ENCODE data around the gene FGD4.
"Not testable (repeated sequence)": the region's sequence is repeated elsewhere in the genome, so short reads cannot be mapped to it uniquely, and the experiment has no call there.

FGD4 gene

DNA sequence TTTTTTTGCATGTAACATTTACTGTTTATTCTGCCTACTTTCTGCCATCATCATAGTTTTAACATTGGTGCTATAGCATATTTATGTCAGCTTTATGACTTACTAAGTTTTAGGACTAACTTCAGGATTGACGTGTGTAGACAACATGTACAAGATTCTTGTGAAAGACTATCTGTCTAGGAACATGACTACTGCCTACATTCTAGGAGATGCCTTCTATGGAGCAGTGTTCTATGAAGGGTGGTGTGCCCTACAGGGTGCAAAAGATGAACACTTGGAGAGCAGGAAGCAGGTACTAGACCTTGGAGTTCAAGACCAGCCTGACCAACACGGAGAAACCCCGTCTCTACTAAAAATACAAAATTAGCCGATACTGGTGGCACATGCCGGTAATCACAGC lies 118.6 kb downstream of the FGD4 start:
- TF ChIP-seq, protein P1, sequence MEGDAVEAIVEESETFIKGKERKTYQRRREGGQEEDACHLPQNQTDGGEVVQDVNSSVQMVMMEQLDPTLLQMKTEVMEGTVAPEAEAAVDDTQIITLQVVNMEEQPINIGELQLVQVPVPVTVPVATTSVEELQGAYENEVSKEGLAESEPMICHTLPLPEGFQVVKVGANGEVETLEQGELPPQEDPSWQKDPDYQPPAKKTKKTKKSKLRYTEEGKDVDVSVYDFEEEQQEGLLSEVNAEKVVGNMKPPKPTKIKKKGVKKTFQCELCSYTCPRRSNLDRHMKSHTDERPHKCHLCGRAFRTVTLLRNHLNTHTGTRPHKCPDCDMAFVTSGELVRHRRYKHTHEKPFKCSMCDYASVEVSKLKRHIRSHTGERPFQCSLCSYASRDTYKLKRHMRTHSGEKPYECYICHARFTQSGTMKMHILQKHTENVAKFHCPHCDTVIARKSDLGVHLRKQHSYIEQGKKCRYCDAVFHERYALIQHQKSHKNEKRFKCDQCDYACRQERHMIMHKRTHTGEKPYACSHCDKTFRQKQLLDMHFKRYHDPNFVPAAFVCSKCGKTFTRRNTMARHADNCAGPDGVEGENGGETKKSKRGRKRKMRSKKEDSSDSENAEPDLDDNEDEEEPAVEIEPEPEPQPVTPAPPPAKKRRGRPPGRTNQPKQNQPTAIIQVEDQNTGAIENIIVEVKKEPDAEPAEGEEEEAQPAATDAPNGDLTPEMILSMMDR (IDR thresholded peaks at IDR 0.05; ENCODE audit: low read depth, low read length) = no peak
- no peaks in the 10 kb centered on the region for H3K27me3 ChIP-seq (ENCODE audit: insufficient read depth, low read depth, severe bottlenecking)

DNA sequence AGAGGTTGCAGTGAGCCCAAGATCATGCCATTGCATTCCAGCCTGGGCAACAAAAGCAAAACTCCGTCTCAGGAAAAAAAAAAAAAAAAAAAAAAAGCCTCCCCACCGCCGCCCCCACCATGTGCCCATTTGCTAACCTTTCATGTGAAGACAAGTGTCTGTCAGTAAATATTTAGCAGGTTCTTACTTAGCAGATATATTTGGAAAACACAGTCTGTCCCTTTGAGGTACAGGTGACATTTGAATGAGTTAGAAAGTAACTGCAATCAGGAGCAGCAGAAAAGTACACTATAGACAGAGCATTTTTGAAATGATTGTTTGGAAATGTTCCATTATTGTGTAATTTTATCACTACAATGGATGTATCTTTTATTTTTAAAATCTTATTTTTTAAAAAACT lies 119.7 kb downstream of the FGD4 start:
- Histone ChIP-seq H3K9me3 (ENCODE audit: severe bottlenecking) (no peaks in the 10 kb centered on the region), H3K4me3 (ENCODE audit: low read depth, low read length) (no peak overlapping the region), H3K27me3 (ENCODE audit: insufficient read depth, low read depth, severe bottlenecking) (no peaks in the 10 kb centered on the region), H3K36me3 (no peaks in the 10 kb centered on the region), H3K27ac (no peak overlapping the region)
- TF ChIP-seq, protein P1 (IDR thresholded peaks at IDR 0.05; ENCODE audit: low read depth, low read length) = no peak
- no peak for DNase-seq

More for the DNA sequence above, 118.6 kb downstream of the FGD4 start:
- Histone ChIP-seq H3K9me3 (ENCODE audit: severe bottlenecking) (no peaks in the 10 kb centered on the region), H3K27ac (no peak overlapping the region), H3K4me3 (ENCODE audit: low read depth, low read length) (no peak overlapping the region), H3K36me3 (no peaks in the 10 kb centered on the region)
- DNase-seq = no peak

DNA sequence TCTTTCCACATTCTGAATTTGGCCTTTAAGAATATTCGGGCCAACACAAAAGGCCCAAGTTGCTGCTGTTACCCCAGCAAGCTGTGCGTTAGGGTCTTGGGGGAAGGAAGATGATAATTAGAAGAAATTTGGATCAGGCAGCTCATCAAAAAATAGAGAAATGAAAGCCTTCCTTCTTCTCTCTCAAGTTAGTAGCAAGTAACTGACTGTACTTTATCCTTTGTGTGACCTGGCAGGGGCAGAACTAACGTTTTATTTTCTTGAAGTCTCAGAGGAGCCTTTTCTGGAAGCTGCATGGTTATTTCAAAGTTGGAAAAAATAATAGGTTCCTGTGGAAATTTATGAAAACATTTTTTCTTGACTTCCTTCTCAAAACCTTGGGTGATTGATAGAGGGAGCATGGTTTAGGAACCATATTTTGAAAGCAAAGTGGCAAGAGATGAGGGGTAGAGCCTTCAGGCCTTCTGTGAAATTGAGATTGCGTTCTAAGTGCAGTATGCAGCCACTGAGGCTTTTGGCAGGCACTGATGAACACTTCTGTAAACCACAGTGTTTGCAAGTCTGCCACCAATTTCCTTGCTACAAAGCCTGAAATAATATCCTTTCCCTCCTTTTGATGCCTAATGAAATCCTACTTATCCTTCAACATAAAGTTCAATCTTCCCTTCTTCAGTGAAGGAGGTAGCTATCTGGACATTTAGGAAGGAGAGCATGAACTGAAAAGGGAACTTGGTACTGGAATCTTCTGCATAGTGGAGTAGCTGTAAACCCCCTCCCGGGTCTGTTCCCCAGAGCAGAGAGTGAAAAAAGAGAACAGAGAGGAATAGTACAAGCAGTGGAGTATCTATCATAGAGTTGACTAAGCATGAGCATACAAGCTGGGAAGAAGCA lies 123.2 kb downstream of the FGD4 start:
- Histone ChIP-seq H3K9me3 (ENCODE audit: severe bottlenecking) (no peaks in the 10 kb centered on the region), H3K27ac (no peak overlapping the region), H3K27me3 (ENCODE audit: insufficient read depth, low read depth, severe bottlenecking) (no peaks in the 10 kb centered on the region), H3K36me3 (no peaks in the 10 kb centered on the region), H3K4me3 (ENCODE audit: low read depth, low read length) (no peak overlapping the region)
- TF ChIP-seq, protein P1 (IDR thresholded peaks at IDR 0.05; ENCODE audit: low read depth, low read length) = no peak
- DNase-seq = no peak

DNA sequence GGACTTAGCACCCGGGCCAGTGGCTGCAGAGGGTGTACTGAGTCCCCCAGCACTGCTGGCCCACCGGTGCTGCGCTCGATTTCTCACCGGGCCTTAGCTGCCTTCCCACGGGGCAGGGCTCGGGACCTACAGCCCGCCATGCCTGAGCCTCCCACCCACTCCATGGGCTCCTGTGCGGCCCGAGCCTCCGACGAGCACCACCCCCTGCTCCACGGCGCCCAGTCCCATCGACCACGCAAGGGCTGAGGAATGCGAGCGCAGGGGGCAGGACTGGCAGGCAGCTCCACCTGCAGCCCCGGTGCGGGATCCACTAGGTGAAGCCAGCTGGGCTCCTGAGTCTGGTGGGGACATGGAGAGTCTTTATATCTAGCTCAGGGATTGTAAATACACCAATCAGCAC lies 126.4 kb downstream of the FGD4 start:
- H3K27ac ChIP-seq; H3K36me3 ChIP-seq; DNase-seq; H3K9me3 ChIP-seq (ENCODE audit: severe bottlenecking); H3K27me3 ChIP-seq (ENCODE audit: insufficient read depth, low read depth, severe bottlenecking); H3K4me3 ChIP-seq (ENCODE audit: low read depth, low read length): not testable (repeated sequence)

DNA sequence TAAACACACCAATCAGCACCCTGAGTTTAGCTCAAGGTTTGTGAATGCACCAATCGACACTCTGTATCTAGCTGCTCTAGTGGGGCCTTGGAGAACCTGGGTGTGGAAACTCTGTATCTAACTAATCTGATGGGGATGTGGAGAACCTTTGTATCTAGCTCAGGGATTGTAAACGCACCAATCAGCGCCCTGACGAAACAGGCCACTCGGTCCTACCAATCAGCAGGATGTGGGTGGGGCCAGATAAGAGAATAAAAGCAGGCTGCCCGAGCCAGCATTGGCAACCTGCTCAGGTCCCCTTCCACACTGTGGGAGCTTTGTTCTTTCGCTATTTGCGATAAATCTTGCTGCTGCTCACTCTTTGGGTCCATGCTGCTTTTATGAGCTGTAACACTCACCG lies 127.0 kb downstream of the FGD4 start:
- H3K9me3 ChIP-seq (ENCODE audit: severe bottlenecking); H3K27me3 ChIP-seq (ENCODE audit: insufficient read depth, low read depth, severe bottlenecking); DNase-seq; H3K27ac ChIP-seq; H3K36me3 ChIP-seq; H3K4me3 ChIP-seq (ENCODE audit: low read depth, low read length): not testable (repeated sequence)

DNA sequence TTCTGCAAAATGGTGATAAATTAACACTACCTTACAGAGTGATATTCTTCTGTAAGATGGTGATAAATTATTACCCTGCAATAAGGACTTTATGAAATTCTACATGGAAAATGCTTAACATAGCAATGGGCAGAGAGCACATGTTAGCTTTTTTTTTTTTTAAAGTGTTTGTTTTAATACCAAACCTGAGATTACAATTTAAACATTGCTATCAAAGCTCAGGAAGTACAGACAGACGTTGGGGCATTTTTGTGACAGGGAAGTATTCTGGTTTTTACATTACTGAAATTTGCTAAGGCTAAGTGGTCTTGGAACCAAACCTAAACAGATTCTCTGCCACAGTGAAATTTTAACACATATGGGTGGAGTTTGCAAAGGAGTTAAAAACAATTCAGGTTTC lies 133.1 kb downstream of the FGD4 start:
- Histone ChIP-seq H3K27ac (no peak overlapping the region), H3K36me3 (no peaks in the 10 kb centered on the region), H3K4me3 (ENCODE audit: low read depth, low read length) (no peak overlapping the region), H3K9me3 (ENCODE audit: severe bottlenecking) (no peaks in the 10 kb centered on the region), H3K27me3 (ENCODE audit: insufficient read depth, low read depth, severe bottlenecking) (no peaks in the 10 kb centered on the region)
- TF ChIP-seq, protein P1 (IDR thresholded peaks at IDR 0.05; ENCODE audit: low read depth, low read length) = no peak
- DNase-seq = no peak

DNA sequence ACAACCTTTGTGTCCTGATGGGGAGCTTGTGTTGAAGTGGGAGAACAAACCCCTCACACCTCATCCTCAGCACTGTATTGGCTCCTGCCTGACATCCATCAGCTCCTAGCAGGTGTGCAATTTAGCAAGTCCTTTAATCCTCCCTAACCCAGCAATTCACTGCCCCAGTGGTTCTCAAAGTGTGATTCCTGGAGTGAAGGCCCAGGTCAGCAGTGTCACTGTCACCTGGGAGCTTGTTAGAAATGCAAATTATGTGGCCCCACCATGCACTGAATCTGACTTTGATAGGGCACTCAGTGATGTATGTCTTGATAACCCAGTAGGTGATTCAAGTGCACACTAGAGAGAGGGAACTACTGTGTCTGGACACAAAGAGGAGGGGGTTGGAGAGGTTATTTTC lies 133.6 kb downstream of the FGD4 start:
- H3K36me3 ChIP-seq = no peaks in the 10 kb centered on the region
- no peak overlapping the region for H3K4me3 ChIP-seq (ENCODE audit: low read depth, low read length)
- no peak overlapping the region for H3K27ac ChIP-seq
- H3K9me3 ChIP-seq (ENCODE audit: severe bottlenecking) = no peaks in the 10 kb centered on the region
- DNase-seq = no peak
- TF ChIP-seq, protein P1 (IDR thresholded peaks at IDR 0.05; ENCODE audit: low read depth, low read length) = no peak
- H3K27me3 ChIP-seq (ENCODE audit: insufficient read depth, low read depth, severe bottlenecking) = no peaks in the 10 kb centered on the region

DNA sequence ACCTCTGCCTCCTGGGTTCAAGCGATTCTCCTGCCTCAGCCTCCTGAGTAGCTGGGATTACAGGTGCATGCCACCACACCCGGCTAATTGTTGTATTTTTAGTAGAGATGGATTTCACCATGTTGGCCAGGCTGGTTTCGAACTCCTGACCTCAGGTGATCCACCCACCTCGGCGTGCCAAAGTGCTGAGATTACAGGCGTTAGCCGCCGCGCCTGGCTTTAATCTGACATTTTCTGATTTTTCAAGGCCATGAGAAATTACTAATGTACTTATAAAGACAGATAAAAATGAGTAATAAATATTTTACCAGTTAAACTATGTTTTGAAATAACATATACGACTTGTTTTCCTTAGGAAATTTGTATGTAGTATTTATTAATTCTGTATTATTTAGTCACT lies 134.1 kb downstream of the FGD4 start:
- H3K9me3 ChIP-seq (ENCODE audit: severe bottlenecking); H3K4me3 ChIP-seq (ENCODE audit: low read depth, low read length); DNase-seq; H3K27ac ChIP-seq; H3K36me3 ChIP-seq; H3K27me3 ChIP-seq (ENCODE audit: insufficient read depth, low read depth, severe bottlenecking): not testable (repeated sequence)
